SK-N-DZ (cell line): Measurements from ENCODE around the gene CDKN1B.

ENCODE experiments used
- DNase-seq: peaks from one replicate; pipeline ENCODE4 v3.0.0-alpha.2; 2015; ENCODE audit warnings: low spot score
- small RNA-seq, 2 experiments: library from RNA; depleted of rRNA; stranded (forward); fragments of <200 nt; gene quantifications; one replicate each; pipeline ENCODE3, GENCODE V24; 2014

CDKN1B gene

GRCh38 chr12:12755923-12756322 is 38.8 kb downstream of the CDKN1B start:
- no peak for DNase-seq

DNA sequence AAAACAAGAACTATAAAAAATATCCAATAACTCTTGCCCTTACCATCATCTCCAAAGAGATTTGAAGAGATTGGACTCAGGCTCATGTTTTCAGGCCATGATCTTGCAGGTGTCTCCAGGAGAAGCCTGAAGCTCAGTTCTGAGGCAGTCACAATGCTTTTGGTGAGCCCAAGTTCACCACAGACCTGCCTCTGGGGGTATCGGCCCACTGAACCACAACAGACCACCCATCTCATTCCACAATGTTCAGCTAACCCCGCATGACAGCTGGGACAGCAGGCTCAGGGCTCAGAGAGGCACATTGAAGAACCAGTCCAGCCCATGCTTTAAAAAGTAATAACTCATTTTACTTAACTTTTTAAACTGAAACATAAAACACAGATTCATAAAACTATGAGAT is 40.0 kb downstream of the CDKN1B start:
- no peak for DNase-seq

DNA sequence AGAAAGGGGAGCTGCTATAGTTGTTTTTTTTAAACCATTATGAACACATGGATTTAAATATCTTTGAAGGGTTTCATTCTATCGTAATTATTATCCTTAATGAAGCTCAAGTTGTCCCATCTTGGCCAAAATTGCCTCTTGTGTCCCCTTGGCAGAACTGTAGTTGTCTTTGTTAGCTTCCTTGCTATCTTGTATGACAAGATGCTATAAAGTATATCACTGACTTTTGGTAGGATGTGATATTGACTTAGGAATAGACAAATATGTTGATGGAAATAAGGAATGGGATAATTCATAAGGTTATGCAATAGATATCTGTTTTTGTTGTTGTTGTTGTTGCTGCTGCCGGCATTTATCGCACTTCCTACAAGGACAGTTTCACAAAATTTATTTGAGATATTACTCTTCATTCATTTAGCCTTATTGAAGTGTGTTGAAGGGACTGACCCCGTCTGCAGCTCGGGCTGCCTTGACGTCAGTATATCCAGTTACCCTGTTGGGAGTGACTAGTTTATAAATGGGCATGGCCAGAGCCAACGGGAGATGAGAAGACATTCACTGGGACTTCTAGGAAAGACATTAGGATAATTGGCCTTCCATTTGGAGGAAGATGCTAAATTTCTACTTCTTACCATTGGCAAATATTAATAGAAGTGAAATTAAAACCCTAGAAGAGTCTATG is 42.2 kb downstream of the CDKN1B start:
- DNase-seq: no peak

GRCh38 chr12:12764824-12765223 is 47.7 kb downstream of the CDKN1B start:
- no peak for DNase-seq

GRCh38 chr12:12770262-12770661 is 53.1 kb downstream of the CDKN1B start:
- DNase-seq: no peak

Small RNAs within 50 kb of the gene (small RNA-seq; reads per million reads assigned to genes)
- 0 reads per million in 2 experiments for gene MIR613
